NK-92 (cell line): ENCODE data around the gene PRRC2B.
"Not testable (repeated sequence)": the region's sequence is repeated elsewhere in the genome, so short reads cannot be mapped to it uniquely, and the experiment has no call there.

Experiments used
- DNase-seq: peaks from one replicate; lab custom pipeline; 2025; ENCODE audit not compliant: unreplicated experiment; lab: John Stamatoyannopoulos, UW

The PRRC2B gene

GRCh38 chr9:131433302-131433854 is 39.5 kb downstream of the PRRC2B start:
- DNase-seq, result no peak

DNA sequence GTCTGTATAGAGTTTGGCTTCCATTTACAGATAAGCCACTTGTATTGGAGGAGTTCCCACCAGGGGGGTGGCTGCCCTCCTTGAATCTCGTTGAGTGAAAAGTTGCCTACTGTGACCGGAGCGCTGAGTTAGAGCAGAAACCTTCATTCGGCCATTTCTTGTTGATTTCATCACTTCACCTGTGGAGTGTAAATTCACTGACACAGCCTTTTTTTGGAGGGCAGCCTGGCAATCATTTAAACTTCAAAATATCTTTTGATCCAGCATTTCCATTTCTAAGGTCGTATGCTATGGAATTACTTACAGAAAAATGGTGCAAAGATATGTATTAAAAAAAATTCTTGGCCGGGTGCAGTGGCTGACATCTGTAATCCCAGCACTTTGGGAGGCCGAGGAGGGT is 40.8 kb downstream of the PRRC2B start:
- no peak for DNase-seq

- DNase-seq, result no peak
Measured at GRCh38 chr9:131436376-131436775, 42.5 kb downstream of the PRRC2B start.

DNA sequence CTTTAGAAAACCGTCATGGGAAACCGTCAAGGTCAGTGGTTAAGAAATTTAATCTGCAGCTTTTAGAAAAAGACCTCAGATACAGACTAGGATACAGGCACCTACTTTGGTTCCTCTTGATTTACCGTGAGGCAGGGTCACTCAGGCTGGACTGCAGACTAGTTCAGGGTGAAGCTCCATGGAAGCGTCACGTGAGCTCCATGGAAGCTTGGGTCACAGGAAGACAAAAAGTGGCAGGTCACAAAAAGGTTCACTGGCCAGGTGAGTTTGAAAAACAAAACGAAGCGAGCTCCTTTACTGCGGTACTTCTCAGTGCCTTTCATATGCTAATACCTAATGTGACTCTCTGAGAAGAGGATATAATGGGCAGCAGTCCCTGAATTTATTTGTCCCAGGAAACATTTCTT is 43.0 kb downstream of the PRRC2B start:
- DNase-seq, result no peak

DNA sequence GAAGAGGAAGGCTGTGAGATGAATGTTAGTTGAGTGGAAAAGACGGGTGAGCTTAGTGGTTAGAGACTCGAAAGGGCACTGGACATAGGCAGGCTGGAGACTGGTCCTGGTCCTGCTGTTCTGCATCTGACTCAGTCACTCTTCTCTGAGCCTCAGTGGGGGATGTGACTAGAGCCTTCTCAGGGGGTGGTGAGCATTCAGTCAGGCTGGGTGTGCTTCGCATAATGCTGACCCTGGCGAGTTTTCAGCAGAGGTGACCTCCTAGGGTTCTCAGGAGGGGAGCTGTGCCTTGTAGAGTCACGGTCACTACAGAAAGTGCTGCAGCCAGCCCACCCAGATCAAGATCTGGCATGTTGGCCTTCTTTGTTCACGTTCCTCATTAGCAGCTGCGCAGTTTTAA is 44.3 kb downstream of the PRRC2B start:
- no peak for DNase-seq

GRCh38 chr9:131439224-131439623 is 45.3 kb downstream of the PRRC2B start:
- no peak for DNase-seq

DNA sequence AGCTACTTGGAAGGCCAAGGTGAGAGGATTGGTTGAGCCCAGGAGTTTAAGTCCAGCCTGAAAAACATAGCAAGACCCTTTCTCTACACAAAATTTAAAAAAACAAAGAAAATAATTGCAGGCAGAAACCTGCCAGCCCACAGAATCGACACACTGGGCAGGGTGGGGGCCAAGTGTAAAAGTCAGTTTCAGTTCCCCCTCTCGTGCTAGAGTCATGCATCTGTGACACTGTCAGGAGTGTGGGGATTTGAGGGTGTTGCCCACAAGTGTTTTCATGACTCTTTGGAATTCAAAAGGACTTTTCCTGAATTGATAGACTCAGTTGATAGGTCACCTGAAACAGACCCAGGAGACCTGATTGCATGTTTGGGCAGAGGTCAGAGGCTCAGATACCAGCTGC is 47.6 kb downstream of the PRRC2B start:
- no peak for DNase-seq

GRCh38 chr9:131442351-131442750 is 48.5 kb downstream of the PRRC2B start:
- no peak for DNase-seq

DNA sequence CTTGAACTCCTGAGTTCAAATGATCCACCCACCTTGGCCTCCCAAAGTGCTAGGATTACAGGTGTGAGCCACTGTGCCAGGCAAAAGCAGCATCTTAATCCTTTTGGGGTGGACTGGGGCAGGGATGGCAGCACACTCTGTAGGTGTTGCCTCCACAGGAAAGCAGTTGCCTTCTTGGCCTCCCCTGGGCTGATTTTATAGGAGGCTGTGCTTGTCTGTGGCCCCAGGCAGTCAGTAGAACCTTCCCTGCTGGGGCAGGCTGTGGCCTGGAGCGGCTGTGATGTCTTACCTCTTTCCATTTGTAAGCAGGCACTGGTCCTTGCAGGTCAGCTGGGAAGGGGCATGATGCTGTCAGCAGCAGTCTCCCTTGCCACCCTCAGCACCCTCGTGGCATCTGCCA is 49.8 kb downstream of the PRRC2B start:
- DNase-seq, result no peak

- DNase-seq, result no peak
Measured at GRCh38 chr9:131446276-131446675, 52.4 kb downstream of the PRRC2B start.

DNA sequence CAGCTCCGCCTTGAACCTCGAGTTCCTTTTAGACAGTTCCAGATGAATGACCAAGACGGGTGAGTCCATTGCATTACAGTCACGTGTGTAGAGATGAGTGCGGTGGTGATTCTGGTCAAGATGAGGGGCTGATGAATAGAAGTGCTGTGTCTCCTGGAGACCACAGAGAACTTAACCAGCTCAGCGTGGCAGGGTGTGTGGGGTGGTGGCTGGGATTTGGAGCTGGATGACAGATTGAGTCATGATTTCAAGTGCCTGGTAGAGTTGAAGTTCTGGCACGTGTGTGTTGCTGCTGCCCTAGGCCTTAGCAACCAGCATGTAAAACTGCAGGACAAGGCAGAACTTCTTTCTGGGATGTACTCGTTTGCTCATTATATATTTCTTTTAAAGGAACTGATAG is 53.3 kb downstream of the PRRC2B start:
- no peak for DNase-seq

DNA sequence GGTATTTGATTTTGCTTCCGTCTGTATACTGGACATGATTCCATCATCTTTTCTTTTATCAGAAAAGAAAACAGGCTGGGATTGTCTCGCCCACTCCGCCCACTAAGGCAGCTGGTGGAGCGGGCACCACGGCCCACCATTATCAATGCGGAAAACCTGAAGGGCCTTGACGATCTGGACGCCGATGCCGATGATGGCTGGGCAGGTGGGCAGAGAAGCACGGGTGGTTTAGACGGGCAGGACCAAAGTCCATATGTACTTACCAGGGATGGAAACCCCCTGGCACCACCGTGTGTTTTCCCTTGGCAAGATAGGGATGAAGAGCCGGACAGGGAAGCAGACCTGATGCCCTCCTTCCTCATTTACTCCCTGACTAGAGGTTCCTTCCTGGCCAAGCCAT is 53.7 kb downstream of the PRRC2B start:
- no peak for DNase-seq

GRCh38 chr9:131448818-131449217 is 54.9 kb downstream of the PRRC2B start:
- no peak for DNase-seq

GRCh38 chr9:131449276-131449675 is 55.4 kb downstream of the PRRC2B start:
- no peak for DNase-seq

- DNase-seq, result no peak
Measured at GRCh38 chr9:131454028-131454427, 60.1 kb downstream of the PRRC2B start.

- not testable (repeated sequence) for DNase-seq
Measured at GRCh38 chr9:131455655-131456054, 61.8 kb downstream of the PRRC2B start.

- DNase-seq, result no peak
Measured at GRCh38 chr9:131457746-131458145, 63.9 kb downstream of the PRRC2B start.

- no peak for DNase-seq
Measured at GRCh38 chr9:131459056-131459455, 65.2 kb downstream of the PRRC2B start.

GRCh38 chr9:131461166-131461565 is 67.3 kb downstream of the PRRC2B start:
- no peak for DNase-seq

- DNase-seq, result no peak
Measured at GRCh38 chr9:131464354-131465000, 70.6 kb downstream of the PRRC2B start.

GRCh38 chr9:131465401-131465800 is 71.5 kb downstream of the PRRC2B start:
- DNase-seq, result no peak

- DNase-seq, result no peak
Measured at GRCh38 chr9:131467214-131467935, 73.5 kb downstream of the PRRC2B start.

GRCh38 chr9:131468031-131468430 is 74.1 kb downstream of the PRRC2B start:
- no peak for DNase-seq
